ENCODE data around the gene UBASH3A.

UBASH3A gene

DNA sequence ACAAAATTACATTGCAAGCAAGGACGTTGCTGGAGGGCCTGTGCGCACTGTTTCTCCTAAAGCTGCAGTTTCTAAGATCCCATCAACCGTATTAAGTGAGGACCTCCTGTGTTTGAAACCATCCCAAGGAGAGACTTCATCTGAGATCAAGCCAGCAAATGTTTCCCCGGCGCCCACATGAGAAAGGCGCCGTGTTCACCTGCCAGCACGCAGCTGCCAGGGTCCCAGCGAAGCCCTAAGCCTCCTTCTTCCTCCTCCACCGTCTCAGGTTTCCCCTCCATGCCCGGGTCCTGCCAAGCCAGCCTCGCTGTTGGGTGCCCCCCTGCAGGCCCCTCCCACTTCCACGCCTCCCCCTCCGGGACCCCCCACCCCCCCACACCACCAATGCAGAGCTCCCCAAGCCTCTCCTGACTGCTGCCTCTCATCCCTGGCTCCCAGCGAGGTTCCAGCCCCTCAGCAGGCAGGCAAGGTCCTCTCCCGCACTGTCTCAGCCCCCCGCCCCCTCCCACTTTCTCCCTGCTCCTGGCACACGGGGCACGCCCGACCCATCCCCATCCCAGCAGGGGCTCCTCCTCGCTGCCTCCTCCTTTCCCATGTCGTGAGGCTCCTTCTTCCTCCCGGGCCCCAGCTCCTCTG, 28.7 kb upstream of the UBASH3A start:
- DNase-seq: no peak

DNA sequence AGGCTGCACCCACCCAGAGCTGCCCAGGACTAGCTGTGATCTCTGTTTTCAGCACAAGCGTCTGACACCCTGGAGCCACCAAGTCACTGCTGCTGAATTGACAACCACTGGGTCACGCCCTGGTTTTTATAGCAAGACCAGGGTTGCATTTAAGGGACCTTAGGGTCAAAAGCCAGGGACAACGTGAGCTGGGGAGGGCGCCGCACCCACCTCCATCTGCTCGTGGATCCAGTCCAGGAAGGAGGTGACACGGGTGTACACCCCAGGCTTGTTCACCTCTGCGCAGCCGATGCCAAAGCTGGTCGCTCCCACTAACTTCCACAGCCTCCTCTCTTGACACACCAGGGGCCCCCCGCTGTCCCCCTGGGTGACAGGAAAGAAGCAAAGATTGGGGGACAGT, 28.2 kb upstream of the UBASH3A start:
- no peak for DNase-seq

DNA sequence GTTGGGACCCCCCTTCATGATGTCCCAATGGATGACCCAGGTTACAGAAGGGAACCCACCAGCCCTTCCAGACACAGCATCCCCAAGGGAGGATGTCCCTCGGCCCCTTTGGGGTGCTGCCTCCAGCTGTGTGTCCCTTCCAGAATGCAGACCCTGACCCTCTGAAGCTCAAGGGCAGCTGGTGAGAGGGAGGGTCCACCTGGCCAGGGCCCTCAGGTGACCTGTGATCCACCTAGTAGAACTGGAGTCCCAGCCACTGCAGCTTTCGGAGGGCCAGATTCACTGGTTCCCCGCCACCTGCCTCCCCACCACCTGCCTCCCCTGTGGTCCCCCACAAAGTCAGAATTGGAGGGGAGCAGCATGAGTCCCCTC, 27.8 kb upstream of the UBASH3A start:
- DNase-seq: no peak

GRCh38 chr21:42376338-42376982, 27.2 kb upstream of the UBASH3A start:
- DNase-seq: no peak

DNA sequence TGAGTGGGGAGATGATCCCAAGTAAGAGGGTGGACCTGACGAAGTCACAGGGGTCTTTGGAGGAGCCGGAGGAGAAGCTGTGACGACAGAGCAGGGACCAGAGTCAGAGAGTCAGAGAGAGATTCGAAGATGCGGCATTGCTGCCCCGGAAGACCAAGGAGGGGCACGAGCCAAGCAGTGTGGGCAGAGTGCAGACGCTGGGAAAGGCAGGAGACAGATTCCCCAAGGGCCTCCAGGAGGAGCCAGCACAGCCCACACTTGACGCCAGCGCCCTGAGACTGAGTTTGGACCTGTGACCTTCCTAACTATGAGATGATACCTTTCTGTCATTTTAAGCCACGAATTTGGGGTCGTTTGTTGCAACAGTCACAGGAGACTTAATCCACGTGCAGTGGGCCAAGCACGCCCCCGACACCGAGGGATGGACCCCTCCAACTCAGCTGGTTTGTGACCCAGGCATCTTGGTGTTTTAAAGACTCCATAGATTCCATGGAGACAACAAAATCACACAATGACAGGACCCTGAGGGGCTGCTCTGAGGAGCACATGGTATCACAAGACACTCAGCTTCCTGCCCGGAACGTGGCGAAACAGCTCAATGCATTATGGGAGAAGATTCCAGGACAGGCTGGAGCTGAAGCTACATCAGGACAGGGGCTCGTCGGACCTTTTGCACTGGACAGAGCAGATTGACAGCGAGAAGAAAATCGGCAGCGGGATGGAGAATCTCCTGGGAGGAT, 26.3 kb upstream of the UBASH3A start:
- DNase-seq: no peak

GRCh38 chr21:42377951-42378340, 25.8 kb upstream of the UBASH3A start:
- no peak for DNase-seq

- no peak for DNase-seq
Observed at GRCh38 chr21:42378418-42378817, 25.3 kb upstream of the UBASH3A start.

DNA sequence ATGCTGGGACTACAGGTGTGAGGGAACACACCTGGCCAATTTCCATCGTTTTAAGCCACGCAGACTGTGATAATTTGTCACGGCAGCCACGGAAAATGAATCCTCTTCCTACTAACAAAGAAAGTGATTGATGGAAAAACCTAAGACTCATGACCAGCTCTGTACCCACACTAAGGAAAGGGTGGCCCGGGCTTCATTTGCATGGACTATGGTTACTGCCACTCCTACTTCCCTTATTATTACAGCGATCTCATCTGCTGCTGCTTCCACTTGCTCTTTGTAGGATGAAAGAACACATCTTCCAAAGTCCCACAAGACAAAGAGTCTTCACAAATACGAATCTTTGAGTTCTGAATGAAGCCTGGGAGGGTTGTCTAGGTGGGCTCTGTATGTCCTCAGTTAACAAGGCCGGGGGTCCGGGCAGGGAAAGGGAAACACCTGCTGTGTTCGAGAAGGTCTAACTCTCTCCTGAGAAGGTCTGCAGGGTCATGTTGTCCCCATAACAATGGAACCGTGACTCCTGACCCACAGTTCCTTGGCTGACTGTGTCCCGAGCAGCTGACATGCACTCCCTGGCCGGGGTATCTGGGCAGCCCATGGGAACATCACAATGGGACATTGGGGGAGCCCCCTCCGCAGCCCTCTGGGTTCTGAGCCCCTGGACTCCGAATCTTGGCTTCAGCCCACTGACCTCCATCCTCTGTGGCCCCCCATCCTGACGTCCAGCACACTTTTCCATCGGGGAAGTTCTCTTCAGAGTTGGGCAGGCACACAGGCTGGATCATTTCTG, 24.1 kb upstream of the UBASH3A start:
- DNase-seq: no peak

GRCh38 chr21:42381347-42381984, 22.2 kb upstream of the UBASH3A start:
- peak in 1 of 5 donors; percentile 71 for DNase-seq

DNA sequence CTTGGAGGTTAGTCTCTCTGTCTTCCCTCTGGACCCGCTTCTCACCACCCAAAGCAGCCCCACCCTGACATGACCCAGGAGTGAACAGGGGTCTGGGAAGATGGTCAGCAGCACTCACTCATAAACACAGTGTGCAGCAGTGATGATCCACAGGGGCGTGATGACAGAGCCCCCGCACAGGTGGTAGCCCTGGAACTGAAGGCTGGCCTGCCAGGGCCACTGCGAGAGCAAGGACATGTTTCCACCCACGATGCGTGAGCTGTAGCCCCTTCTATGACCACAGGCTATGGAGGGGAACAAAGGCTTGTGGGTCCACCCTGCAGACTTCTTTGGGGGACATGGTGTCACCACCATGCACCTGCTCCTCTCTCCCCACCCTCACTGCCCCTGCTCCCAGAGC, 20.8 kb upstream of the UBASH3A start:
- DNase-seq: no peak

DNA sequence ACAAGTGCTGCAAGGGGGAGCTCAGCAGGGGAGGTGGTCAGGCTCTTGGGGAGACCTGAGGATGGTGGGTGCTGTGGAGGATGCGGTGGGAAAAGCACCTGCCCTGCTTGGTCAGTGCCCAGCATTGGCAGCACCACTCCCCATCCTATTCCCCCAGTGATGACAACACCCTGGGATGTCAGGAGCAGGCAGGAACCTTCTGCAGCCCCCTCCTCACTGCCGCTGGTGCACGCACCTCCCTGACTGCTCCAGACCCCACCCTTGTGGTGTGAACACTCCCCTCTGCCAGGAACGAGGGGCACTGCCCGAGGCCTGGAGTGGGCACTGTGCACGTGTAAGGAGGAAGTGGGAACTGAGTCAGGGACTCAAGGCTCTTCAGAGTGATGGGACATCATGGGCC, 20.4 kb upstream of the UBASH3A start:
- DNase-seq: no peak

GRCh38 chr21:42384156-42384945, 19.4 kb upstream of the UBASH3A start:
- DNase-seq: no peak

GRCh38 chr21:42384989-42385388, 18.7 kb upstream of the UBASH3A start:
- DNase-seq: no peak

- DNase-seq: no peak
Observed at GRCh38 chr21:42385619-42386018, 18.1 kb upstream of the UBASH3A start.

GRCh38 chr21:42386034-42386591, 17.6 kb upstream of the UBASH3A start:
- DNase-seq: no peak

DNA sequence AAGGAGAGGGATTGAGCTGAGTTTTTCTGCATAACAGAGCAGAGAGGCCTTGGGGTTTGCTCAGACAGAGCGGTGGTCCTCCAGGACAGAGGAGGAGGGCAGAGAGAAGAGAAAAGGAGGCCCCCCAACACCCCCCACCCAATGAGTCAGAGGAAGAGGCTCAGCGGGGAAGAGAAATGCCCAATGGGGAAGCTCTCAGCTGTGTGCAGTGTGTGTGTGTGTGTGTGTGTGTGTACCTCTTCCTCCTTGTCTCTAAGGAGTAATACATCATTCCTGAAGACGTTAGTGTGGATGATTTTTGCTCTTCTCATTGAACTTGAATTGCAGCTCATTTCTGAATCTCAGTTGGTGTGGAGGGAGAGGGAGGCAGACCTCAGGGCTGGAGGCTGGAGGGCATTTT, 16.5 kb upstream of the UBASH3A start:
- DNase-seq: no peak

DNA sequence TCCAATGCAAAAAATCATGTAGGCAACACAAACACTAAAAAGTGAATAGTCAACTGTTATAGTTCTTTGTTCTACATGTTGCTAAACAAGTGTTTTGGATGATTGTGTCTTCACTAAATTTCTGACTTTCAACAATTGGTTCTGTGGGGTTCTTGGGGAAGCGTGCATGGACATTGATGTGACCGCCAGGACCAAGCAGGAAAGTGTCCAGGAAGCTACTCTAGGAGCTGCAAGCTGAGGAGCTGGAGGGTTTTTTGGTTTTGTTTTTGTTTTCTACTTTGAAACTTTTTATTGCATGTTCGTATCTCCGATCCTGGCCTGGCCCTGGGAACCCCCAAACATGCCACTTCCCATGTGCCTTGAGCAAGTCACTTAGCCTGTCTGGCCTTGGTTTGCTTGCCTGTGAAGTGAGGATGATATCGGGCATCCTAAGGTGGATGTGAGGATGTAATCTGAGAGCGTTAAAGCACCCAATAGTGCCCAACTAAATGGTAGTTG, 15.8 kb upstream of the UBASH3A start:
- DNase-seq: no peak

DNA sequence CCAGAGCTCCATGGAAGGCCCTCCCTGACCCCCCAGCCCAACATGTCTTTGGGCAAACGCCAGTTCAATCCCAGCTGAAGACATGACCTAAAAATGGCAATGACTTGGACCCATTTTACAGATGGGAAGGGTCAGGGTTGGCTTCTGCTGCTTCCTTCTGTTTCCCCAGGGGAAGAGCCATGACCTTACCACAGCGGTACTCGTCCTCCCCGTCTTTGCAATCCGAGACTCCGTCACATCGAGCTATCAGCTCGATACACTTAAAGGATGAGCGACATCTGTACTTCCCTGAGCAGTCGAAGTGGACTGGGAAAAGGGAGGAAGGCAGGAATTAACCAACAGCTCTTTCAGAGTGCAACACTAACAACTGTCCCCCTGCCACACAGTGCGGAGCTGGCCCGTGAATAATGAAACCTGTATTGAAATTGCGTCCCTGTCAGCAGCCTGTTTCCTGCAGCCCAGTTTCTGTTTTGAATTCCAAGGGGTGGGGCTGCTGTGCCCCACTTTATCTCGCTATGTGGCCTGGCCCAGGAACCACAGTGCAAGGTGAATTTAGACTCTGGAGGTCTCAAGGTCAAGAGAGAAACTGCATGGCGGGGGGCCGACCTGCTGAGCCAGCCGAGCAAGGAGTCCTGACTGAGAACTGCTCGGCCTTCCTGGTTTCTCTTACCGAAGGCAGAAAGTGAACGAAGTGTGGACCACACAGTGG, 14.8 kb upstream of the UBASH3A start:
- DNase-seq: no peak

DNA sequence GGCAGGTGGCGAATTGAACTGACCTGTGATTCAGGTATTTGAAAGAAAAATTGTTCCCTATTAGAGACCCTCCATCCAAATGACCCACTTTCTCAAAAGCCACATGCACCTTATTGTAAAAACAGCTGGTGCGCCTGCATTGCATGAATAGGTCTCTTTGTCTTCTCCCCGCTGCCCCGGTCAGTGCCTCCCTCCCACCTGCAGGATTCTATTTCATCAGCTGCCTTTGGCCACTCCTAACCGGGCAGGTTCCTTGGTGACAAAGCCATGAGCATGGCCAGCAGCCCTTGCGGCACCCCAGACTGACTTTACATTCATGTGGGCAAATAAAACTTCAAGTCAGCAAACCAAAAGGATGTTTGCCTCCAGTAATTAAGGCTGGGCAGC, 14.3 kb upstream of the UBASH3A start:
- no peak for DNase-seq

GRCh38 chr21:42390193-42390592, 13.5 kb upstream of the UBASH3A start:
- DNase-seq: no peak

DNA sequence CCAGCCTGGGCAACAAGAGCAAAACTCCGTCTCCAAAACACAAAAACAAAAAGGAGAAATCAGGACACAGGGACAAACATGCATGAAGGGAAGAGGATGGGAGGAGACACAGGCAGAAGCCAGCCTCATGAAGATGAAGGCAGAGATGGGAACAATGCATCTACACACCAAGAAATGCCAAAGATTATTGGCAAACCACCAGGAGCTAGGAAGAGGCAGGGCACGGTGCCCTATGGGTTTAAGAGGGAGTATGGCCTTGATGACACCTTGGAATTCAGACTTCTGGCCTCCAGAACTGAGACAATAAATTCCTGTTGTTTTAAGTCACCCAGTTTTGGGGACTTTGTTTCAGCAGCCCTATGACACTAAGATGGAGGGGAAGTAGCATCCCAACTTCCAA, 13.0 kb upstream of the UBASH3A start:
- no peak for DNase-seq
